Nephron (organoid): ENCODE data around the gene KLHL21.
"Not testable (repeated sequence)": the region's sequence is repeated elsewhere in the genome, so short reads cannot be mapped to it uniquely, and the experiment has no call there.

Experiments used
- H3K27ac Mint-ChIP-seq, 3 experiments: 2 replicates each; pipeline ENCODE4 v1.8.0; 2020; ENCODE audit warnings: mixed read lengths in 3 of 3, mild to moderate bottlenecking in 2 of 3, moderate library complexity in 1 of 3
- H3K27me3 Mint-ChIP-seq: 2 replicates; pipeline ENCODE4 v1.8.0; 2021; ENCODE audit warnings: low read depth, mild to moderate bottlenecking, moderate library complexity, mixed read lengths
- H3K36me3 Mint-ChIP-seq: 2 replicates; pipeline ENCODE4 v1.8.0; 2020; ENCODE audit warnings: low read depth, mixed read lengths
- H3K4me1 Mint-ChIP-seq: 2 replicates; pipeline ENCODE4 v1.8.0; 2020; ENCODE audit warnings: mixed read lengths
- H3K4me3 Mint-ChIP-seq, 3 experiments: 2 replicates each; pipeline ENCODE4 v1.8.0; 2020; ENCODE audit warnings: mild to moderate bottlenecking in 3 of 3, mixed read lengths in 3 of 3, moderate library complexity in 2 of 3
- H3K9me3 Mint-ChIP-seq: 2 replicates; pipeline ENCODE4 v1.8.0; 2020; ENCODE audit warnings: mixed read lengths
- CTCF ChIP-seq, 3 experiments: fragments of 200-600 bp; sonication (generic); IDR thresholded peaks; one replicate each; pipeline ENCODE4 v1.5.0; 2021; ENCODE audit warnings: antibody characterized with exemption in 3 of 3; ENCODE audit not compliant: unreplicated experiment in 3 of 3

Gene KLHL21

GRCh38 chr1:6600410-6601048 lies 2.1 kb downstream of the KLHL21 start:
- Mint-ChIP-seq H3K4me3 (peak overlapping the region; percentile 92 to 98 (median 98)), H3K9me3 (no peaks in the 10 kb centered on the region), H3K27me3 (no peaks in the 10 kb centered on the region), H3K36me3 (peaks cover 20% of the 10 kb centered on the region), H3K27ac (peak overlapping the region; percentile 81 to 97 (median 92)), H3K4me1 (peaks cover 54% of the 10 kb centered on the region)
- no peak for TF ChIP-seq CTCF (IDR thresholded peaks at IDR 0.05; ENCODE audit: unreplicated experiment in 3 of 3)

- H3K9me3 Mint-ChIP-seq, H3K27me3 Mint-ChIP-seq: not testable (repeated sequence)
- peaks cover 25% of the 10 kb centered on the region for H3K36me3 Mint-ChIP-seq
- H3K27ac Mint-ChIP-seq: peak overlapping the region in 2 of 3 experiments; percentile 92 to 97
- peaks cover 50% of the 10 kb centered on the region for H3K4me1 Mint-ChIP-seq
- peak overlapping the region; percentile 92 to 98 (median 98) for H3K4me3 Mint-ChIP-seq
Observed at GRCh38 chr1:6599991-6600390, 2.7 kb downstream of the KLHL21 start.

- Mint-ChIP-seq H3K27ac (no peak overlapping the region), H3K9me3 (no peaks in the 10 kb centered on the region), H3K36me3 (peaks cover 28% of the 10 kb centered on the region), H3K27me3 (no peaks in the 10 kb centered on the region), H3K4me3 (peak overlapping the region; percentile 45 to 84 (median 70)), H3K4me1 (peaks cover 47% of the 10 kb centered on the region)
- TF ChIP-seq CTCF (IDR thresholded peaks at IDR 0.05; ENCODE audit: unreplicated experiment in 3 of 3): no peak
Observed at GRCh38 chr1:6599141-6599975, 3.3 kb downstream of the KLHL21 start.

- TF ChIP-seq CTCF (IDR thresholded peaks at IDR 0.05; ENCODE audit: unreplicated experiment in 3 of 3): no peak
- Mint-ChIP-seq H3K4me3 (peak overlapping the region in 1 of 3 experiments; percentile 36), H3K4me1 (peaks cover 37% of the 10 kb centered on the region), H3K27me3 (no peaks in the 10 kb centered on the region), H3K36me3 (peaks cover 32% of the 10 kb centered on the region), H3K9me3 (no peaks in the 10 kb centered on the region), H3K27ac (no peak overlapping the region)
Observed at GRCh38 chr1:6597777-6598131, 4.9 kb downstream of the KLHL21 start.

GRCh38 chr1:6596886-6597776 lies 5.5 kb downstream of the KLHL21 start:
- peaks cover 37% of the 10 kb centered on the region for H3K4me1 Mint-ChIP-seq
- no peaks in the 10 kb centered on the region for H3K9me3 Mint-ChIP-seq
- H3K27me3 Mint-ChIP-seq: no peaks in the 10 kb centered on the region
- no peak overlapping the region for H3K27ac Mint-ChIP-seq
- peak overlapping the region in 2 of 3 experiments; percentile 36 to 42 for H3K4me3 Mint-ChIP-seq
- H3K36me3 Mint-ChIP-seq: peaks cover 32% of the 10 kb centered on the region
- TF ChIP-seq CTCF (IDR thresholded peaks at IDR 0.05; ENCODE audit: unreplicated experiment in 3 of 3): no peak

- peaks cover 37% of the 10 kb centered on the region for H3K4me1 Mint-ChIP-seq
- no peaks in the 10 kb centered on the region for H3K27me3 Mint-ChIP-seq
- peaks cover 32% of the 10 kb centered on the region for H3K36me3 Mint-ChIP-seq
- TF ChIP-seq CTCF (IDR thresholded peaks at IDR 0.05; ENCODE audit: unreplicated experiment in 3 of 3): no peak
- H3K9me3 Mint-ChIP-seq: no peaks in the 10 kb centered on the region
- no peak overlapping the region for H3K27ac Mint-ChIP-seq
- H3K4me3 Mint-ChIP-seq: peak overlapping the region in 1 of 3 experiments; percentile 38
Observed at GRCh38 chr1:6596351-6596750, 6.3 kb downstream of the KLHL21 start.
